BJ (cell line): ENCODE data around the gene ATP13A3. TPM values are rescaled to one million over a fixed set of nuclear protein-coding genes. Genes with fewer than 3 reads are reported as not detected.
A peak's percentile ranks its signal among the peaks of the same experiment; 100 is the strongest.

Source experiments
- CTCF ChIA-PET: fragments of 350-600 bp; formaldehyde crosslinking; extraction: SDS; loops from one replicate; lab custom pipeline; 2021; ENCODE audit warnings: antibody characterized with exemption, inconsistent platforms; lab: Yijun Ruan, JAX
- POLR2A ChIA-PET: fragments of 300-600 bp; sonication (Branson Sonifier 250); formaldehyde crosslinking; extraction: SDS; loops from one replicate; lab custom pipeline; 2021; ENCODE audit warnings: antibody characterized with exemption; lab: Charles Lee
- DNase-seq: peaks from one replicate; pipeline ENCODE4 v3.0.0-alpha.2; 2011; ENCODE audit warnings: low read depth
- H3K27me3 ChIP-seq: 2 replicates; pipeline ENCODE4 v1.6.0; 2011; ENCODE audit warnings: low read length; ENCODE audit not compliant: control insufficient read depth, insufficient read depth
- H3K36me3 ChIP-seq: 2 replicates; pipeline ENCODE4 v1.5.1; 2011; ENCODE audit warnings: low read length; ENCODE audit not compliant: control insufficient read depth, insufficient read depth
- H3K4me3 ChIP-seq: 2 replicates; pipeline ENCODE4 v1.5.1; 2011; ENCODE audit warnings: low read depth, mild to moderate bottlenecking, control low read depth, low read length
- polyA plus RNA-seq: library from polyadenylated mRNA; depleted of rRNA; stranded (reverse); fragments of >200 nt; gene quantifications from 2 replicates; pipeline ENCODE4 v1.2.3, GENCODE V29; 2011
- TF ChIP-seq, protein P1 (sequence below): IDR thresholded peaks from 2 replicates; pipeline ENCODE4 v1.5.1; 2011; ENCODE audit warnings: low read depth, mild to moderate bottlenecking, control low read depth, inconsistent platforms, low read length, moderate library complexity; ENCODE audit not compliant: insufficient read depth

ATP13A3 gene
- polyA plus RNA-seq, 1 experiment: 47.1 TPM

DNA sequence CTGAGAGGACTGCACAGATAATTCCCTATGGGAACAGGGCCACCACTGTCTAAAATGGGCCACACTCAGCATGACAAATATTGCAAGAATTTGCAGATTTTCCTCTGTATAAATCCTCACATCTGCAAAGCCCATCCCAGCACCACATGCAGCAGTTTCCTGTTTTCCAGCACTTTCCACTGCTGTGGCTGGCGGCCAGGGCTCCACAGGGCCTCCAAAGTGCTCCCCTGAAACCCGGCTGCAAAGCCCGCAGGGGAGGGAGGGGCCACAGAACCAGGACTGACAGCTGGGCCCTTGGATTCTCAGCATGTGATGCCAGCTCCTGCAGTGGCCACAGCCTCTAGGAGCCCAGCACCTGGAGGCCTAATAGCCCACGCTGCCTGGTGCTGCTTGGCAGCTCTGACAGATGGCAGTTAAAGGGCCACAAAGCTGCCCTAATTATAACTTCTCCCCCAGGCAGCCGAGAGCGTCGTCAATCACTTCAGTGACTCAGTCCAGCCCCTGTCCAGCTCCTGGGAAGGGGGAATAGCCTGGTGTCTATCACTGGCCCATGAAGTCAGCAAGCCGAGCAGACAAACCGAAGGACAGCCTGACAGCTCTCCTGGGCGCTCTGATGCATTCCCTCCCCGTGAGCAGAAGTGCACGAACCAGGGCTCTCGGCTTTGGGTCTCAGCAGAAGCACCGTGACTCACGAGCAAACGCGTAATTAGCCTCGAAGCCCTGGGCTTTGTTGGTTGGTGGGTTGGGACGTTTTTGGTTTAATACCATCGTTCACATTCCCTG is 122.0 kb downstream of the ATP13A3 start:
- TF ChIP-seq, protein P1, sequence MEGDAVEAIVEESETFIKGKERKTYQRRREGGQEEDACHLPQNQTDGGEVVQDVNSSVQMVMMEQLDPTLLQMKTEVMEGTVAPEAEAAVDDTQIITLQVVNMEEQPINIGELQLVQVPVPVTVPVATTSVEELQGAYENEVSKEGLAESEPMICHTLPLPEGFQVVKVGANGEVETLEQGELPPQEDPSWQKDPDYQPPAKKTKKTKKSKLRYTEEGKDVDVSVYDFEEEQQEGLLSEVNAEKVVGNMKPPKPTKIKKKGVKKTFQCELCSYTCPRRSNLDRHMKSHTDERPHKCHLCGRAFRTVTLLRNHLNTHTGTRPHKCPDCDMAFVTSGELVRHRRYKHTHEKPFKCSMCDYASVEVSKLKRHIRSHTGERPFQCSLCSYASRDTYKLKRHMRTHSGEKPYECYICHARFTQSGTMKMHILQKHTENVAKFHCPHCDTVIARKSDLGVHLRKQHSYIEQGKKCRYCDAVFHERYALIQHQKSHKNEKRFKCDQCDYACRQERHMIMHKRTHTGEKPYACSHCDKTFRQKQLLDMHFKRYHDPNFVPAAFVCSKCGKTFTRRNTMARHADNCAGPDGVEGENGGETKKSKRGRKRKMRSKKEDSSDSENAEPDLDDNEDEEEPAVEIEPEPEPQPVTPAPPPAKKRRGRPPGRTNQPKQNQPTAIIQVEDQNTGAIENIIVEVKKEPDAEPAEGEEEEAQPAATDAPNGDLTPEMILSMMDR: no peak
- no peak overlapping the region for H3K4me3 ChIP-seq
- H3K36me3 ChIP-seq: no peaks in the 10 kb centered on the region
- peaks cover 2% of the 10 kb centered on the region for H3K27me3 ChIP-seq
- ChIA-PET POLR2A (no interaction called here), CTCF (interaction anchor here (1.2 to 6.8 kb wide), 4 partner anchors 14 to 32 kb away, joined by 3 to 37 read pairs (median 4); no protein-coding TSS in a partner anchor)
- DNase-seq: peak; percentile 68

DNA sequence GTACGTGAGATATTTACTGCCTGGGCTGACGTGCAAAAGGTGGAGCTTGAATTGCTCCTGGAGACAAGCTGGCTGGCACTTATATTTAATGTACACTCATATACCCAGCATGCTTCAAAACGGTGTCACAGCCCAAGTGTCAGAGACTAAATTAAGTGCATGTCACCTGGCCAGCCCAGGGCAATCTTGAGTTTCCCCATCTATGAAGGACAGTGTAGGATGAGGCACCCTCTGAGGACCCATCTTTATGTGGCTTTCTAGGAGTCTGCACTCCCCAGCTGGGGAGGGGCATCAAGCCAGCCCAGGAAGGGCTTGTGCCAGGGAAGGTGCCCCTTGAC is 122.5 kb downstream of the ATP13A3 start:
- CTCF ChIA-PET: interaction anchor here (1.3 to 6.8 kb wide), 4 partner anchors 14 to 21 kb away, joined by 3 to 37 read pairs (median 4); partner anchors contain the start of gene CPN2
- Histone ChIP-seq H3K4me3 (no peak overlapping the region), H3K27me3 (peaks cover 2% of the 10 kb centered on the region), H3K36me3 (no peaks in the 10 kb centered on the region)
- TF ChIP-seq, protein P1: no peak
- POLR2A ChIA-PET: interaction anchor here (0.7 kb wide), 1 partner anchor 20 kb away, joined by 4 read pairs; no protein-coding TSS in a partner anchor
- no peak for DNase-seq

DNA sequence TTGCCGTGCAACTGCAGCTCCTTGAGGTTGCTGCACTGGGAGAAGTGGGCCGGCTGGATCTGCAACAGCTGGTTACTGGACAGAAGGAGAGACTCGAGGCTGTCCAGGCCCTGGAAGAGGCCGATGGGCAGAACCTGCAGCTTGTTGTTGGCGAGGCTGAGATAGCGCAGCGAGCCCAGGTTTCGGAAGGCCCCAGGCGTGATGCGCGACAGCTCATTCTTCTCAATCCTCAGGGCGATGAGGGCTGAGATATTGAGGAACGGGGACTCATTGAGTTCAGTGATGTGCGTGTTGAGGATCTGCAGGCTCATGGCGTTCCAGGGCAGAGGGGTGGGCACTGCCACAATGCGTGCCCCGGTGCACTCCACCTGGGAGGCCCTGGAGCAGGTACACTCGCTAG is 126.2 kb downstream of the ATP13A3 start:
- Histone ChIP-seq H3K27me3 (peaks cover 3% of the 10 kb centered on the region), H3K36me3 (no peaks in the 10 kb centered on the region), H3K4me3 (no peak overlapping the region)
- TF ChIP-seq, protein P1: no peak
- ChIA-PET POLR2A (no interaction called here), CTCF (interaction anchor here (6.8 kb wide), 1 partner anchor 17 kb away, joined by 37 read pairs; no protein-coding TSS in a partner anchor)
- DNase-seq: no peak

DNA sequence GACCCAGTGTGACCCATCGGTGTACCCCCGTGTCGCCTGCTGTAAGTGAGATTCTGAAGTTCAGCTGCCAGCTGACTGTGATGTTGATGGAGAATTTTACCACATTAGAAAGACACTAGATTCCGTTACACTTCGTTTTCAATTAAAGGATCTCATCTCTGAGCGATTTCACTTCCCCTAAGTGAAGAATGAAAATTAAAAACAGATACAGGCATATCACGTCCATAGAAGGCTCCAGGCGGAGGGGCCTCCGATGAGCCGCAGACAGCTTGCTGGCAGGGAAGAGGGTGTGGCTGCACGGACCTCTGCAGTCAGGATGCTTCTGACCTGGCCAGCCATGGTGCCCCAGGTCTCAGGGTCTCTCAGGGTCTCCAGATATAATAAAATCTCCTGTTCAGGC is 129.1 kb downstream of the ATP13A3 start:
- H3K27me3 ChIP-seq: peaks cover 6% of the 10 kb centered on the region
- TF ChIP-seq, protein P1: no peak
- POLR2A ChIA-PET: interaction anchor here (0.6 kb wide), 1 partner anchor 83 kb away, joined by 8 read pairs; no protein-coding TSS in a partner anchor
- no peaks in the 10 kb centered on the region for H3K36me3 ChIP-seq
- no peak overlapping the region for H3K4me3 ChIP-seq
- CTCF ChIA-PET: interaction anchor here (1.1 to 3.4 kb wide), 3 partner anchors 11 to 23 kb away, joined by 3 to 29 read pairs (median 4); no protein-coding TSS in a partner anchor
- no peak for DNase-seq

DNA sequence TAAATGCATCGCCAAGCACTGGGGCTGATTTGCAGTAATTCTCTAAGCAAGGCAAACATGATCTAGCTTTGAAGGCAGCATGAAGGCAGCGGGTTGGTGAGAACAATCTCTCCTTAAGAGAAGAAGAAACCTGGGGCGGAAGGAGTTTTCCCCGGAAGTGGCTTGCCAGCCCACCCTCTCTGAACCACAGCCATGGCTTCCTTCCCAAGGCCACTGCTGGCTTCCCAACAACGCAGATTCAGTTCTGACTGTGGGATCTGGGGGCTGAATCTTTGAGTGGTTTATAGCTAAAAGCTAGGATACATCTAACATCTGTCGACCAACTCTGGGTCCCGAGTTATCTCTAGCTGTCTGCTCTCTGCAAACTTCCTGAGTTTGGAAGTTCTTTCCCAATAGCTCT is 131.4 kb downstream of the ATP13A3 start:
- Histone ChIP-seq H3K27me3 (peaks cover 6% of the 10 kb centered on the region), H3K36me3 (no peaks in the 10 kb centered on the region), H3K4me3 (no peak overlapping the region)
- CTCF ChIA-PET: interaction anchor here (1.0 to 3.4 kb wide), 3 partner anchors 11 to 48 kb away, joined by 3 to 29 read pairs (median 5); no protein-coding TSS in a partner anchor
- no peak for DNase-seq
- TF ChIP-seq, protein P1: no peak
- POLR2A ChIA-PET: no interaction called here
